NB4 (cell line): ENCODE data around the gene COL4A6.

Experiments
- MAX ChIP-seq: IDR thresholded peaks from 2 replicates; pipeline ENCODE4 v1.6.1; 2011; ENCODE audit warnings: low read depth, low read length
- MYC ChIP-seq: IDR thresholded peaks from 2 replicates; pipeline ENCODE4 v1.6.1; 2011; ENCODE audit warnings: low read depth, low read length
- POLR2A ChIP-seq: IDR thresholded peaks from 2 replicates; pipeline ENCODE4 v1.6.1; 2011; ENCODE audit warnings: mild to moderate bottlenecking; ENCODE audit not compliant: insufficient read length; ENCODE audit errors: extremely low read depth
- TF ChIP-seq, protein P1 (sequence below): IDR thresholded peaks from one replicate; pipeline ENCODE4 v1.5.1; 2012; ENCODE audit warnings: low read depth, low read length

DNA sequence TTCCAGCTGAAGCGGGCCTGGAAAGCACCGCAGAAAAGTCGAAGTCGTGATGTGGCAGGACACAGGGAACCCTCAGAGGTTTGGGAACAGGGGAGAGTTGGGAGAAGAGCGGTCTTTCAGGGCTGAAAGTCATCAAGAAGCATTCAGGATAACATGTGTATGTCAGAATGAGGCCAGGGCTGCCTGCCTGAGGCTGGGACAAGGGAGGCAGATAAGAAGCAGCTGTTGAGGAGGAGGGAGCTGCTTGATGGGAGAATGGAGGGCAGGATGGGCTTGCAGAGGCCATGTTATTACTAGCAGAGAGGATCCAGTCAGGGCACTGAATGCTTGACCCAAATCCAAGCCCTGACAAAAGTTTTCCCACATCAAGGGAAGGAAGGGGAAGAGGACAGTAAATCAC lies 214.6 kb downstream of the COL4A6 start:
- no peak for TF ChIP-seq MAX
- no peak for TF ChIP-seq POLR2A
- TF ChIP-seq, protein P1, sequence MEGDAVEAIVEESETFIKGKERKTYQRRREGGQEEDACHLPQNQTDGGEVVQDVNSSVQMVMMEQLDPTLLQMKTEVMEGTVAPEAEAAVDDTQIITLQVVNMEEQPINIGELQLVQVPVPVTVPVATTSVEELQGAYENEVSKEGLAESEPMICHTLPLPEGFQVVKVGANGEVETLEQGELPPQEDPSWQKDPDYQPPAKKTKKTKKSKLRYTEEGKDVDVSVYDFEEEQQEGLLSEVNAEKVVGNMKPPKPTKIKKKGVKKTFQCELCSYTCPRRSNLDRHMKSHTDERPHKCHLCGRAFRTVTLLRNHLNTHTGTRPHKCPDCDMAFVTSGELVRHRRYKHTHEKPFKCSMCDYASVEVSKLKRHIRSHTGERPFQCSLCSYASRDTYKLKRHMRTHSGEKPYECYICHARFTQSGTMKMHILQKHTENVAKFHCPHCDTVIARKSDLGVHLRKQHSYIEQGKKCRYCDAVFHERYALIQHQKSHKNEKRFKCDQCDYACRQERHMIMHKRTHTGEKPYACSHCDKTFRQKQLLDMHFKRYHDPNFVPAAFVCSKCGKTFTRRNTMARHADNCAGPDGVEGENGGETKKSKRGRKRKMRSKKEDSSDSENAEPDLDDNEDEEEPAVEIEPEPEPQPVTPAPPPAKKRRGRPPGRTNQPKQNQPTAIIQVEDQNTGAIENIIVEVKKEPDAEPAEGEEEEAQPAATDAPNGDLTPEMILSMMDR = no peak
- TF ChIP-seq MYC = no peak
